ENCODE measurements around the gene LPGAT1. TPM values are rescaled to one million over a fixed set of nuclear protein-coding genes. Genes with fewer than 3 reads are reported as not detected.

LPGAT1 gene
- total RNA-seq, 1 donor: 36.2 TPM

DNA sequence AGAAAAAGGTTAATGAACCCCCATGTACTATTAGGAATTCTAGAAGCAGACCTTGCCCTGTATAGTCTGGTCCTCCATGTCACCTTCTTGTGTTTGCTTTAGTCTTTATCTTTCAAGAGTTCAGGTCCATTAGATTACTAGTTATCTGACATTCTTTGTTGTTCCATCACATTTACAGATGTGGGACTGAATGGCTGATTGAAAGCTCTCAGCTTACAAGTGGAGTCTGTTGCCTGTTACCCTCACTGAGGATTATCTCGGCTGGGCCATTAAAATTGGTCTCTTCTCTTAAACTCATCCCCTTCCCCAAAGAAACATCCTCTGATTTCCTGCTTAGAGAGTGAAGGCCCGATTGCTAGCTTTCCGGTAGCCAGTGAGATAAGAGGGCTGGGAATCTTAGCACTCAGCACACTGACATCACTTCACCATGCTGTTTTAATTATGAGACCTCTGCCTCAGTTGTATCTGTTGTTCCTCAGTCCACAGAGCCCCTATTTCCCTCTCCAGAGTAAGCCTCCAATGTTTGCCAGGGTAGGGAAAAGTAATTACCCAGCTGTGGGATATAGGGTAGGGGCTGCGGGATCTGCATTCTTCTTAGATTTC, 76.8 kb downstream of the LPGAT1 start:
- DNase-seq (ENCODE audit: low read depth): no peak
- TF ChIP-seq, protein P1, sequence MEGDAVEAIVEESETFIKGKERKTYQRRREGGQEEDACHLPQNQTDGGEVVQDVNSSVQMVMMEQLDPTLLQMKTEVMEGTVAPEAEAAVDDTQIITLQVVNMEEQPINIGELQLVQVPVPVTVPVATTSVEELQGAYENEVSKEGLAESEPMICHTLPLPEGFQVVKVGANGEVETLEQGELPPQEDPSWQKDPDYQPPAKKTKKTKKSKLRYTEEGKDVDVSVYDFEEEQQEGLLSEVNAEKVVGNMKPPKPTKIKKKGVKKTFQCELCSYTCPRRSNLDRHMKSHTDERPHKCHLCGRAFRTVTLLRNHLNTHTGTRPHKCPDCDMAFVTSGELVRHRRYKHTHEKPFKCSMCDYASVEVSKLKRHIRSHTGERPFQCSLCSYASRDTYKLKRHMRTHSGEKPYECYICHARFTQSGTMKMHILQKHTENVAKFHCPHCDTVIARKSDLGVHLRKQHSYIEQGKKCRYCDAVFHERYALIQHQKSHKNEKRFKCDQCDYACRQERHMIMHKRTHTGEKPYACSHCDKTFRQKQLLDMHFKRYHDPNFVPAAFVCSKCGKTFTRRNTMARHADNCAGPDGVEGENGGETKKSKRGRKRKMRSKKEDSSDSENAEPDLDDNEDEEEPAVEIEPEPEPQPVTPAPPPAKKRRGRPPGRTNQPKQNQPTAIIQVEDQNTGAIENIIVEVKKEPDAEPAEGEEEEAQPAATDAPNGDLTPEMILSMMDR (IDR thresholded peaks at IDR 0.05; ENCODE audit: insufficient read depth, low read length): no peak
- no peak overlapping the region for H3K4me3 ChIP-seq (ENCODE audit: low read depth, low read length)

DNA sequence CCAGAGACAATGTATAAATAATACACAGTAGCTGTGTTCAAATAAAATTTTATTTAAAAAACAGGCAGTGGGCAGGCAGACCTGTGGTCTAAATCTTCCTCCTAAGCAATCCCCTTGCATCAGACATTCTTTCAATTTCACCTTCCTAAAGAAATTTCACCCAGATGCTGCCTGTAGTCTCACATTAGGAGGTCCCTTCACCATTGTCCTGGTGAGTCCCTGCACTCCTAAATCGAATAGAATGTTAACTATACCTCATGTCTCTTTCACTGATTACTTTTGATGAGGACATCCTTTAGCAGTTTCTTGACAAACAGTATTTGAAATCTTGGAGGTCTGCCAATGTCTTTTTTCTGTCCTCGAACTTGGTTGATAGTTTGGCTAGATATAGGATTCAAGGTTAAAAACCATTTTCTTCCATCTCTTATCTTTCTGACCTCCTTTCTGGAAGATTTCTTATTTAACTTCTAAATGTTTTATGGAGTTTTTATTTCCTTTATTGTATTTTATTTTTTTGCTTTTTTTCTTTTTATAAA, 77.5 kb downstream of the LPGAT1 start:
- TF ChIP-seq, protein P1 (IDR thresholded peaks at IDR 0.05; ENCODE audit: insufficient read depth, low read length): no peak
- no peak for DNase-seq (ENCODE audit: low read depth)
- H3K4me3 ChIP-seq (ENCODE audit: low read depth, low read length): no peak overlapping the region

DNA sequence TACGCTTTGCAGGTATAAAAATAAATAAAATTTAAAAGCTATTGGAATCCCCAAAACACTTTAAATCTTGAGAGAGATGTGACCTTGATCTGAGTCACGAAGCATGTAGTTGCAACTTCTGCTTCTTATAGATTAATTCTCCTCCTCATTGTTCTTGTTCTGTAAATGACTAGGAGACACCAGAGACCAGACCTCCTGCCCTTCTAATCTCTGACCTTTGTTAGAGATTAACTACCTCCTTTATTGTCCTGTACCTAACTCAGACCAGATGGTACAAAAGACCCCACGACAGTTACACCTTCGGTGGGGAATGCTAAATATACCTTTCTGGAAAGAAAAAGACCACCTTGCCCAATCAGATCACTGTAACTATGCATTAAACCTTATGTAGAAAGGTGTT, 78.2 kb downstream of the LPGAT1 start:
- no peak for DNase-seq (ENCODE audit: low read depth)
- TF ChIP-seq, protein P1 (IDR thresholded peaks at IDR 0.05; ENCODE audit: insufficient read depth, low read length): no peak
- H3K4me3 ChIP-seq (ENCODE audit: low read depth, low read length): no peak overlapping the region

DNA sequence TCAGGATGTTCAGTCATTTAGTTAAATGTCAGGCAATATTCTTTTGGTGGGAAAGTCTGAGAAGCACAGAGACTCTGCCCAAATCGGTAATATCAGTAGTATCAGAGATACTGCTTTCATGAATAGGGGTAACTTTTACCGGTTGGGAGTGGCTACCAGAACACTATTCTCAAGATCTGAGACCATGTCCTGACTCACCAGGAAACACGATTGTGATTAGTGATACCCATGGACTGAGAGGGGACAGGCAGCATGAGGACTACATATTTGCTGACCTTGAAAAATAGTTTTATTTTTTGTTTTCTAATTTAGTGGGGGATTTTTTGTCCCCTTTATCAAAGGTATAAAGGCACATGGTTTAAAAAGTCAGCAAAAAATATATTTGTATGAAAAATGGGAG, 79.1 kb downstream of the LPGAT1 start:
- H3K4me3 ChIP-seq (ENCODE audit: low read depth, low read length): no peak overlapping the region
- TF ChIP-seq, protein P1 (IDR thresholded peaks at IDR 0.05; ENCODE audit: insufficient read depth, low read length): no peak
- no peak for DNase-seq (ENCODE audit: low read depth)

DNA sequence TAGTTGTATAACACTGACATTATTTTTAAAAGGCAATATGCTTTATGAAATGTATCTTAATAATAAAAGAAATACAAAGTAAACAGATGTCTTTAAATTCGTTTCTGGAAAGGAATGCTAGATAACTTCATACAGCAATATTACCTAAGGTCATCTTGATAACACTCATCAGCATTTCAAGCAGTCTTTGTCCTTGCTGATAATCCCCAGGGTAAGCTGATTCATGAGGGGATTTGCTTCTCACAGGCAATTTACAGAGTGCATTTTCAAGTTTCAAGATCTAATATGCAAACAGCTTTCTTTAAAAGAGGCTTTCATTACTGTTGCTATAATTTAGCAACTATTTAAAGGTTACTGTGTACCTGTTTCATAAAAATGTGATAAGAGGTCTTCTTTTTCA, 80.0 kb downstream of the LPGAT1 start:
- H3K4me3 ChIP-seq (ENCODE audit: low read depth, low read length): no peak overlapping the region
- no peak for DNase-seq (ENCODE audit: low read depth)
- TF ChIP-seq, protein P1 (IDR thresholded peaks at IDR 0.05; ENCODE audit: insufficient read depth, low read length): no peak

DNA sequence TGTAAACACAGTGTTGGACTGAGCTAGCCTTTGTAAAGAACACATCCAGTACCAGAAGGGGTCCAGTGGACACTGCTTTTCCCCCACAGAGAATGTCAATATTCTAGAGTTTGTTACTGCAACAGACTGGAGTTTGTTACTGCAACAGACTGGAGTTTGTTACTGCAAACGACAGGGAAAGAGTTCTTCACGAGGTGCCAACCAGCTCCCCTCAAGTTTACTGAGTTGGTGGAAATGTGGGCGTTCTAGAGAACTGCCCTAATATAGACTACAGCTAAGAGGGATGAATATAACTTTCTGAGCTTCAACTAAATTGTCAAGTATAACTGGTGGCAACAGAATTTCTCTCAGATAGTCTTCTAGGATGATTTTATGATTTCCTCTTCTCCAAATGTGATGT, 81.3 kb downstream of the LPGAT1 start:
- TF ChIP-seq, protein P1 (IDR thresholded peaks at IDR 0.05; ENCODE audit: insufficient read depth, low read length): no peak
- DNase-seq (ENCODE audit: low read depth): no peak
- H3K4me3 ChIP-seq (ENCODE audit: low read depth, low read length): no peak overlapping the region

DNA sequence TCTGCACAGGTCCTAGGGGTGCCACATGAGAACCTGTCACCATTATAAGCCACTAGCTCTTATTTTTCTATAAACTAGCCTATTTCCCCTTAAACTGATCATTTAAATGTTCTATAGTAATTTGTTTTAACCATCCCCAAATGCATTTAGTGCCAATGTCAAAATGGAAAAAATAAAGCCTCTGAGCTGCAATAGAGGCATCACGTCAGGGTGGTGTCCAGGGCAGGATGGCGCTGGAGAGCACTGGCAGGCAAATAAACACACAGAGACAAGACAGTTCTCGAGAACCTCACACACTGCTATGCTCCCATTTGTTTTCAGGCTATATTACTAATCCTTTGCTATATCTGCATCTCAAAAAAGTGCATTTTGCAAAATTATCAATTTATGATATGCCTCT, 81.8 kb downstream of the LPGAT1 start:
- no peak for DNase-seq (ENCODE audit: low read depth)
- TF ChIP-seq, protein P1 (IDR thresholded peaks at IDR 0.05; ENCODE audit: insufficient read depth, low read length): no peak

More for the DNA sequence above, 81.8 kb downstream of the LPGAT1 start:
- H3K4me3 ChIP-seq (ENCODE audit: low read depth, low read length): no peak overlapping the region

Data from fibroblast of the aortic adventitia (primary cell).